Right lobe of liver (tissue), 6 donors: ENCODE data around the gene PLXNC1. TPM values are rescaled to one million over a fixed set of nuclear protein-coding genes. Genes with fewer than 3 reads are reported as not detected.

Experiments
- ATAC-seq, 4 donors: fragments of 200-7000 bp; cut with Tn5 transposase; one replicate each; pipeline ENCODE4 v1.9.1; 2020; ENCODE audit warnings: mild to moderate bottlenecking in 4 of 4, moderate library complexity in 4 of 4
- DNase-seq, 3 donors: peaks; one replicate each; pipeline ENCODE4 v3.0.0-alpha.2; 2020
- H3K27ac ChIP-seq, 3 donors: fragments of 200-600 bp; one replicate each; pipeline ENCODE4 v1.8.0; 2022
- H3K27me3 ChIP-seq, 2 donors: fragments of 200-600 bp; one replicate each; pipeline ENCODE4 v1.8.0; 2022
- H3K36me3 ChIP-seq, 4 donors: fragments of 200-600 bp; sonication (generic) in 1 of 4; one replicate each; pipeline versions ENCODE4 v1.5.1 to v1.8.0; 2017 to 2022; ENCODE audit warnings: control low read depth in 1 of 4
- H3K4me1 ChIP-seq, 4 donors: fragments of 200-600 bp; sonication (generic) in 1 of 4; one replicate each; pipeline versions ENCODE4 v1.5.1 to v1.8.0; 2017 to 2022; ENCODE audit warnings: control low read depth in 1 of 4
- H3K4me3 ChIP-seq, 3 donors: fragments of 200-600 bp; one replicate each; pipeline ENCODE4 v1.8.0; 2022
- H3K9me3 ChIP-seq, 4 donors: fragments of 200-600 bp; sonication (generic) in 1 of 4; one replicate each; pipeline versions ENCODE4 v1.5.1 to v1.8.0; 2017 to 2022; ENCODE audit warnings: control low read depth in 1 of 4
- POLR2A ChIP-seq: fragments of 450-650 bp; IDR thresholded peaks from one replicate; pipeline ENCODE4 v1.6.1; 2017; ENCODE audit warnings: antibody characterized with exemption, mild to moderate bottlenecking
- WGBS: methylation state at CpG from one replicate; pipeline ENCODE4 v1.1.6; 2018; ENCODE audit warnings: low coverage, low lambda C conversion rate; ENCODE audit not compliant: insufficient coverage; ENCODE audit errors: missing lambda C conversion rate; 5-methylcytosine and 5-hydroxymethylcytosine counted together
- intact Hi-C, 2 donors: fragments of 100-400 bp; cut with DNase I; formaldehyde crosslinking; loops; one replicate each; pipeline versions ENCODE4 v1.11.2 to v1.14.1; 2022
- total RNA-seq, 6 experiments: library from RNA; depleted of rRNA in 2 of 6; stranded (reverse); fragments of >200 nt in 2 of 6; fragmentation: NEBNext Ultra II Directional in 3 of 6; extraction: Animal tissue kit (Norgen Biotek cat#: 25700) in 3 of 6; gene quantifications; one replicate each; pipeline versions ENCODE4 v1.1.0 to v1.2.4, GENCODE V29; 2016 to 2023
- TF ChIP-seq, protein P1 (sequence below), 4 donors: fragments of 200-600 bp in 3 of 4; fragments of 450-650 bp in 1 of 4; IDR thresholded peaks; one replicate each; pipeline versions ENCODE4 v1.5.1 to v1.8.0; 2016 to 2022; ENCODE audit warnings: antibody characterized with exemption in 4 of 4, mild to moderate bottlenecking in 2 of 4
- donor health status: DM: no; HTN: yes; CAD: no.
- donor health status: DM: no; HTN: no; CAD: no.
- donor health status: DM: no; HTN: no; CAD: no.
- donor health status: DM: no; HTN: yes; CAD: no.
- donor health status: DM: no; HTN: yes; CAD: no.

PLXNC1 gene
- total RNA-seq, 6 experiments from 2014 or later, result 1.6 to 7.0 (median 3.5) TPM

DNA sequence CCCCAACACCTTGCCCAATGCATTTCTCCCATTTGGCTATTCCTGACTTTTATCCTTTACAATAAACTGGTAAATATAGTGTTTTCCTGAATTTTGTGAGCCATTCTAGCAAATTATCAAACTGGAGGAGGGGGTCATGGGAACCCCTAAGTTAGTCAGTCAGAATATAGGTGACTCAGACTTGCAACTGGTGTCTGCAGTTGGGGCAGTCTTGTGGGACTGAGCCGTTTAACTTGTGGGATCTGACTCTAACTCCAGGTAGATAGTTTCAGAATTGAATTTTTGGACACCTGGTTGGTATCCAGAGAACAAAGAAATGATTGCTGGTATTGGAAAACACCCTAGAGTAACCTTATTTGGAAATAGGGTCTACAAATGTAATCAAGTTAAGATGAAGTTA is 177.9 kb downstream of the PLXNC1 start:
- no peak for DNase-seq
- no peaks in the 10 kb centered on the region for H3K27me3 ChIP-seq
- no peaks in the 10 kb centered on the region for H3K4me1 ChIP-seq
- no peaks in the 10 kb centered on the region for H3K9me3 ChIP-seq
- H3K4me3 ChIP-seq, result no peak overlapping the region
- no peak overlapping the region for H3K27ac ChIP-seq
- ATAC-seq, result no peak
- TF ChIP-seq, protein P1, sequence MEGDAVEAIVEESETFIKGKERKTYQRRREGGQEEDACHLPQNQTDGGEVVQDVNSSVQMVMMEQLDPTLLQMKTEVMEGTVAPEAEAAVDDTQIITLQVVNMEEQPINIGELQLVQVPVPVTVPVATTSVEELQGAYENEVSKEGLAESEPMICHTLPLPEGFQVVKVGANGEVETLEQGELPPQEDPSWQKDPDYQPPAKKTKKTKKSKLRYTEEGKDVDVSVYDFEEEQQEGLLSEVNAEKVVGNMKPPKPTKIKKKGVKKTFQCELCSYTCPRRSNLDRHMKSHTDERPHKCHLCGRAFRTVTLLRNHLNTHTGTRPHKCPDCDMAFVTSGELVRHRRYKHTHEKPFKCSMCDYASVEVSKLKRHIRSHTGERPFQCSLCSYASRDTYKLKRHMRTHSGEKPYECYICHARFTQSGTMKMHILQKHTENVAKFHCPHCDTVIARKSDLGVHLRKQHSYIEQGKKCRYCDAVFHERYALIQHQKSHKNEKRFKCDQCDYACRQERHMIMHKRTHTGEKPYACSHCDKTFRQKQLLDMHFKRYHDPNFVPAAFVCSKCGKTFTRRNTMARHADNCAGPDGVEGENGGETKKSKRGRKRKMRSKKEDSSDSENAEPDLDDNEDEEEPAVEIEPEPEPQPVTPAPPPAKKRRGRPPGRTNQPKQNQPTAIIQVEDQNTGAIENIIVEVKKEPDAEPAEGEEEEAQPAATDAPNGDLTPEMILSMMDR (IDR thresholded peaks at IDR 0.05), result no peak
- no peak for TF ChIP-seq POLR2A
- H3K36me3 ChIP-seq, result no peaks in the 10 kb centered on the region
- intact Hi-C loops, result no loop called here
- 83% methylated on average over 1 of the region's 1 CpG for WGBS

DNA sequence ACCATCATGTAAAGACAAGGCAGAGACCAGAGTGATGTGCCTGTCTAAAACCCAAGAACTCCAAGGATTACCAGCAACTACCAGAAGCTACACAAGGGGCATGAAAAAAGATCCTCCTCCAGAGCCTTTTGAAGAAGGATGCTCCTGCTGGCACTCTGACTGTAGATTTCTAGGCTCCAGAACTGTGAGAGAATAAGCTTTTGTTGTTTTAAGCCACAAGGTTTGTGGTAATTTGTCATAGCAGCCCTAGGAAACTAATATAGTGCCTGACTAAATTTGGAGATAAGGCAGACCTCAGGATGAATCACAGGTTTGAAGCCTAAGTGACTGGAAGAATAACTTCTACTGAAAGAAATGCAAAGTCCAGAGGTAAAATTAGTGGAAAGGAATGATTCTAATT is 178.3 kb downstream of the PLXNC1 start:
- Histone ChIP-seq H3K4me3 (no peak overlapping the region), H3K36me3 (no peaks in the 10 kb centered on the region), H3K27ac (no peak overlapping the region), H3K4me1 (no peaks in the 10 kb centered on the region), H3K27me3 (no peaks in the 10 kb centered on the region), H3K9me3 (no peaks in the 10 kb centered on the region)
- DNase-seq (no peak), ATAC-seq (no peak)
- intact Hi-C loops, result no loop called here
- no peak for TF ChIP-seq POLR2A
- TF ChIP-seq, protein P1 (IDR thresholded peaks at IDR 0.05), result no peak

DNA sequence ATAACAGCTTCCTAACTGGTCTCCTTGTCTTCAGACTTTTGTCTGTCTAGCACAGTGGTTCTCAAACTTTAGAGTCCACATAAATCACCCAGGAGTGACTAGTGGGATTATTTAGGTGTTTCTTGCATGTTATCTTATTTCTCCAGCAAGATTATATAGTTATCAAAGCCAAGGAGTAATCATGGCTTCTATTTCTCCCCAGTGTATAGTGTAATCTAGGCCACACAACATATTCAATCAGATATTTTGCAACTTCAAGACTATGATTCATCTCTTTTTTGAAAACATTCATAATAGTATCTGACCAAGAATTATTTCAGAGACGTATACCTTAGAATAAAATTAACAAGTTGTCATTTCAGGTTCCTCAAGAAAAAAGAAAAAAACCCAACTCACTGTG is 179.4 kb downstream of the PLXNC1 start:
- no peaks in the 10 kb centered on the region for H3K36me3 ChIP-seq
- H3K27me3 ChIP-seq, result no peaks in the 10 kb centered on the region
- no peak for DNase-seq
- no peak overlapping the region for H3K27ac ChIP-seq
- WGBS, result 94% methylated on average over 1 of the region's 1 CpG
- ATAC-seq, result no peak
- no peaks in the 10 kb centered on the region for H3K9me3 ChIP-seq
- TF ChIP-seq, protein P1 (IDR thresholded peaks at IDR 0.05), result no peak
- no peak for TF ChIP-seq POLR2A
- intact Hi-C loops, result no loop called here
- no peaks in the 10 kb centered on the region for H3K4me1 ChIP-seq
- H3K4me3 ChIP-seq, result no peak overlapping the region

DNA sequence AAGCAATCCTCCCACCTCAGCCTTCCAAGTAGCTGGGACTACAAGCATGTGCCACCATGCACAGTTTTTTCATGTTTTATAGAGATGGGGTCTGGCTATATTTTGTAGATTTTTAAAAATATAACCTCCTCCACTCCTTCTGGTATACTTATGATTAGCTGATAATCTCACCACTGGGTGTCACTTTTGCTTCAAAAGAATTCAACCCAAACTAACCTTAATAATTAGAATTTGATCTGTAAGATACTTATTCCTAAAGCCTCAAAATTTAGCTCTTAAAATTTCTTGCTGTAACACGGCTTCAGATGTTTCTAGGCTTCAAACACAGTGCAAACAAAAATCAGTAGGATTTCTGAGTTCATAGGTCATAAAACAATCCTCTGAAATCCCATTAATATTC is 181.0 kb downstream of the PLXNC1 start:
- H3K4me1 ChIP-seq, result no peaks in the 10 kb centered on the region
- no peak overlapping the region for H3K27ac ChIP-seq
- WGBS, result 69% methylated on average over 1 of the region's 1 CpG
- H3K9me3 ChIP-seq, result no peaks in the 10 kb centered on the region
- H3K27me3 ChIP-seq, result no peaks in the 10 kb centered on the region
- intact Hi-C loops, result no loop called here
- no peak for ATAC-seq
- H3K4me3 ChIP-seq, result no peak overlapping the region
- H3K36me3 ChIP-seq, result no peaks in the 10 kb centered on the region
- no peak for DNase-seq
- TF ChIP-seq, protein P1 (IDR thresholded peaks at IDR 0.05), result peak in 3 of 4 donors; percentile 12 to 38 (median 19)
- TF ChIP-seq POLR2A, result no peak

DNA sequence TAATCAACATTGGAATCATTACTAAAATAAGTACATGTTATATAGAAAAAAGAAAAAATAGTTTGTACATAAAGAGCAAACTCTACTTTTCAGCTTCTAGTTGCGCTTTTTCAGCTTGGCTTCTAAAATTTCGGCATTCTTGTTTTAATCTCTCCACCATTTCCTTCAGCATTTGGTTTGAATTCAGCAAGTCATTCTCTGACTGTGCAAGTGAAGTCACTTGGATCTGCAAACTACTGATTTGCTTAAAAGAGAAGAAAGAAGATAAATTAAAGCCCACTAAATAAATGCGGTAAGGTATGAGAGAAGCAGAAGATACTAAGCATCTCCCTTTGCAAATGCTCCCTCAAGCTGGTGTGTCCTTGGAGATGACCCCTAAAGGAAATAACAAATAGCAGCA is 185.0 kb downstream of the PLXNC1 start:
- 70% methylated on average over 3 of the region's 3 CpGs for WGBS
- Histone ChIP-seq H3K36me3 (no peaks in the 10 kb centered on the region), H3K4me3 (no peak overlapping the region), H3K27me3 (no peaks in the 10 kb centered on the region), H3K4me1 (no peaks in the 10 kb centered on the region), H3K27ac (no peak overlapping the region), H3K9me3 (no peaks in the 10 kb centered on the region)
- TF ChIP-seq POLR2A, result no peak
- TF ChIP-seq, protein P1 (IDR thresholded peaks at IDR 0.05), result no peak
- ATAC-seq (no peak), DNase-seq (no peak)
- intact Hi-C loops, result no loop called here
